Measurements from ENCODE around the gene TLR6.
A peak's percentile ranks its signal among the peaks of the same experiment; 100 is the strongest.

Gene TLR6

DNA sequence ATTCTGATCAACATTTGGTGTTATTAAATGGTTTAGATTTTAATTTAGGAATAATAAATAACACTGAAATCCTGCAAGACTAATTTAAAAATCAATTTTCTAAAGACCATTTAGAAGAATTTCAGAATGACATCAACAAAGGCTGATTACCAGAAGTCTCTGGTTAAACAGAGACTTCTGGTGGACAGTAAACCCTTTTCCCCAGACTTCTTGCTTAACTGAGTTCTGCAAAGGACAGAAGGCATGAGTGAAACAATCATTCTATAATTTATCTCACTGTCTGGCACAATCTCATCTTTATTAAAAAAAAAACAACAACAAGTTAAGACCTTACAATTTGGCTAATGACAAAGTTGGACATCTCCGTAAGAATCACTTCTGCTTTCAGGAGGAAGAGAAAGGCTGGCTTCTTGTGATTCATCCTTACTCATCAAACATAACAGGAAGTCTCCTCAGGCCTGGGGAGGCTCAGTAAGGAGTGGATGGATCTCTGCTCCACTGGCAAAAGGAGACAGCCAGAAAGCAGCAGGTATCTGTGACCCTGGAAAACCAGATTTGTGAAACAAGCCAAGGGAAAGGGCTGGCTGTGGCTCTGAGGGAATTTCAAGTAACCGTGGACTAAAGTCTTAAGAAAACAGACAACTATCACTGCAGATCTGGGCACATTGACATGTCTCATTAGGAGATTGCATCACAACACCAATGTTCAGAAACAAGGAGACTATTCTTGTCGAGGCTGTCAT is 908 bp upstream of the TLR6 start:
- Histone ChIP-seq H3K4me3 (replicated peaks; ENCODE audit: low read depth, low read length) (no peak overlapping the region; the same call in 1 of the 2 replicates), H3K27me3 (replicated peaks; ENCODE audit: control insufficient read depth, insufficient read depth, low read length) (no peaks in the 10 kb centered on the region), H3K36me3 (ENCODE audit: control insufficient read depth, insufficient read depth, low read length) (no peaks in the 10 kb centered on the region)
- TF ChIP-seq, protein P1, sequence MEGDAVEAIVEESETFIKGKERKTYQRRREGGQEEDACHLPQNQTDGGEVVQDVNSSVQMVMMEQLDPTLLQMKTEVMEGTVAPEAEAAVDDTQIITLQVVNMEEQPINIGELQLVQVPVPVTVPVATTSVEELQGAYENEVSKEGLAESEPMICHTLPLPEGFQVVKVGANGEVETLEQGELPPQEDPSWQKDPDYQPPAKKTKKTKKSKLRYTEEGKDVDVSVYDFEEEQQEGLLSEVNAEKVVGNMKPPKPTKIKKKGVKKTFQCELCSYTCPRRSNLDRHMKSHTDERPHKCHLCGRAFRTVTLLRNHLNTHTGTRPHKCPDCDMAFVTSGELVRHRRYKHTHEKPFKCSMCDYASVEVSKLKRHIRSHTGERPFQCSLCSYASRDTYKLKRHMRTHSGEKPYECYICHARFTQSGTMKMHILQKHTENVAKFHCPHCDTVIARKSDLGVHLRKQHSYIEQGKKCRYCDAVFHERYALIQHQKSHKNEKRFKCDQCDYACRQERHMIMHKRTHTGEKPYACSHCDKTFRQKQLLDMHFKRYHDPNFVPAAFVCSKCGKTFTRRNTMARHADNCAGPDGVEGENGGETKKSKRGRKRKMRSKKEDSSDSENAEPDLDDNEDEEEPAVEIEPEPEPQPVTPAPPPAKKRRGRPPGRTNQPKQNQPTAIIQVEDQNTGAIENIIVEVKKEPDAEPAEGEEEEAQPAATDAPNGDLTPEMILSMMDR (IDR thresholded peaks at IDR 0.05; ENCODE audit: insufficient read depth, low read length, poor library complexity, severe bottlenecking), result no peak
- peak; percentile 79 for DNase-seq (ENCODE audit: extremely low read depth, insufficient read length)

DNA sequence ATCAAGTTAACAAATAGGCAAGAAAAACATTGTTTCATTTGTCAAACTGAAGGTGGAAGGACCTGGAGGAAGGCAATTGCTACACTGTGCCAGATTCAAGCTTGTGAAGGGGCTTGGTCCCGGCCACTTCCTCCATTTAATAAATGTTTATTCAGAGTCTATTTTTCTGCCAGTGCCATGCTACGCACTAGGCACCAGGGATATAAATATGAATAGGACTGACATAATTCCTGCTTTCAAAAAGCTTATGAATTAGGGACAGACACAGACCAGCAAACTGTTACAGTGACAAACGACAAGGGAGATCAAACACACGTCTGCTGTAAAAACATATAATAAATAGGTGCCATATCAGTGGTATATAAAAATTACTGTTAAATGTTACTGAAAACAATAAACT is 571 bp downstream of the TLR6 start:
- Histone ChIP-seq H3K36me3 (ENCODE audit: control insufficient read depth, insufficient read depth, low read length) (no peaks in the 10 kb centered on the region), H3K27me3 (replicated peaks; ENCODE audit: control insufficient read depth, insufficient read depth, low read length) (no peaks in the 10 kb centered on the region), H3K4me3 (replicated peaks; ENCODE audit: low read depth, low read length) (peak overlapping the region; percentile 59)
- TF ChIP-seq, protein P1 (IDR thresholded peaks at IDR 0.05; ENCODE audit: insufficient read depth, low read length, poor library complexity, severe bottlenecking), result no peak
- DNase-seq (ENCODE audit: extremely low read depth, insufficient read length), result peak; percentile 46

- Histone ChIP-seq H3K27me3 (replicated peaks; ENCODE audit: control insufficient read depth, insufficient read depth, low read length) (no peaks in the 10 kb centered on the region), H3K36me3 (ENCODE audit: control insufficient read depth, insufficient read depth, low read length) (no peaks in the 10 kb centered on the region), H3K4me3 (replicated peaks; ENCODE audit: low read depth, low read length) (peak overlapping the region; percentile 59)
- TF ChIP-seq, protein P1 (IDR thresholded peaks at IDR 0.05; ENCODE audit: insufficient read depth, low read length, poor library complexity, severe bottlenecking), result no peak
- DNase-seq (ENCODE audit: extremely low read depth, insufficient read length), result peak; percentile 20
Observed at GRCh38 chr4:38855466-38855865, 1.2 kb downstream of the TLR6 start.

DNA sequence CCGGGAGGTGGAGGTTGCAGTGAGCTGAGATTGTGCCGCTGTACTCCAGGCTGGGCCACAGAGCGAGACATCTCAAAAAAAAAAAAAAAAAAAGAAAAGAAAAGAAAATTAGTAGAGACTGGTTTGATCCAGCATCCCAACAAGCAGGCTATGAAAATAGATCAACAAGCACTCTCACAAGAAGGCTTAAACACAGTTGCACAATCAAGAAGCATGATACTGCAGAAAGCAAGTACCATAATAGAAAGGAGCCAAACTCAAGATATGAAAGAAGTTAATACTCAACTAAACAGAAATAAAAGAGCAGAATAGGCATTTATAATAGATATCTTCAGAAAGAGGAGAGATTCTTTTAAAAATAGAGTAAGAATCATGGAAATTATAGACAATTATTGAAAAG is 10.6 kb downstream of the TLR6 start:
- Histone ChIP-seq H3K27me3 (replicated peaks; ENCODE audit: control insufficient read depth, insufficient read depth, low read length) (no peaks in the 10 kb centered on the region), H3K4me3 (replicated peaks; ENCODE audit: low read depth, low read length) (no peak overlapping the region), H3K36me3 (ENCODE audit: control insufficient read depth, insufficient read depth, low read length) (peaks cover 4% of the 10 kb centered on the region)
- DNase-seq (ENCODE audit: extremely low read depth, insufficient read length), result no peak
- TF ChIP-seq, protein P1 (IDR thresholded peaks at IDR 0.05; ENCODE audit: insufficient read depth, low read length, poor library complexity, severe bottlenecking), result no peak

- TF ChIP-seq, protein P1 (IDR thresholded peaks at IDR 0.05; ENCODE audit: insufficient read depth, low read length, poor library complexity, severe bottlenecking), result no peak
Observed at GRCh38 chr4:38842994-38843393, 13.6 kb downstream of the TLR6 start.

More at GRCh38 chr4:38842994-38843393, 13.6 kb downstream of the TLR6 start:
- no peak for DNase-seq (ENCODE audit: extremely low read depth, insufficient read length)
- Histone ChIP-seq H3K27me3 (replicated peaks; ENCODE audit: control insufficient read depth, insufficient read depth, low read length) (no peaks in the 10 kb centered on the region), H3K4me3 (replicated peaks; ENCODE audit: low read depth, low read length) (no peak overlapping the region), H3K36me3 (ENCODE audit: control insufficient read depth, insufficient read depth, low read length) (peaks cover 4% of the 10 kb centered on the region)
